Spleen (tissue), 11 donors: Measurements from ENCODE around the gene CBLN4. TPM values are rescaled to one million over a fixed set of nuclear protein-coding genes. Genes with fewer than 3 reads are reported as not detected.

ENCODE experiments used
- DNase-seq: peaks from one replicate; pipeline ENCODE4 v3.0.0-alpha.2; 2020
- H3K27ac ChIP-seq, 8 donors: fragments of 200-600 bp; sonication (generic) in 7 of 8; 1 replicate in 4 of 8; 2 replicates in 4 of 8; pipeline versions ENCODE4 v1.5.0 to v1.8.0; 2016 to 2021; ENCODE audit warnings: inconsistent platforms in 4 of 8, mild to moderate bottlenecking in 4 of 8, moderate library complexity in 1 of 8
- H3K27me3 ChIP-seq, 7 donors: fragments of 200-600 bp; sonication (generic) in 6 of 7; replicated peaks in 1 of 7; 1 replicate in 4 of 7; 2 replicates in 3 of 7; pipeline versions ENCODE4 v1.5.0 to v1.8.0; 2016 to 2021; ENCODE audit warnings: inconsistent platforms in 3 of 7, mild to moderate bottlenecking in 1 of 7
- H3K36me3 ChIP-seq, 6 donors: fragments of 200-600 bp; sonication (generic) in 5 of 6; 1 replicate in 4 of 6; 2 replicates in 2 of 6; pipeline versions ENCODE4 v1.5.0 to v1.8.0; 2016 to 2021; ENCODE audit warnings: inconsistent platforms in 2 of 6
- H3K4me1 ChIP-seq, 6 donors: fragments of 200-600 bp; sonication (generic) in 5 of 6; 1 replicate in 3 of 6; 2 replicates in 3 of 6; pipeline versions ENCODE4 v1.5.0 to v1.8.0; 2016 to 2021; ENCODE audit warnings: inconsistent platforms in 3 of 6
- H3K4me3 ChIP-seq, 8 donors: fragments of 200-600 bp; sonication (generic) in 7 of 8; 1 replicate in 4 of 8; 2 replicates in 4 of 8; pipeline versions ENCODE4 v1.5.0 to v1.8.0; 2016 to 2021; ENCODE audit warnings: inconsistent platforms in 4 of 8, mild to moderate bottlenecking in 4 of 8, moderate library complexity in 2 of 8
- H3K9me3 ChIP-seq, 8 donors: fragments of 200-600 bp; sonication (generic) in 7 of 8; 1 replicate in 4 of 8; 2 replicates in 4 of 8; pipeline versions ENCODE4 v1.5.0 to v1.8.0; 2016 to 2021; ENCODE audit warnings: inconsistent platforms in 4 of 8
- POLR2A ChIP-seq, 3 donors: fragments of 450-650 bp; IDR thresholded peaks; one replicate each; pipeline ENCODE4 v1.5.1; 2017; ENCODE audit warnings: antibody characterized with exemption in 3 of 3, mild to moderate bottlenecking in 1 of 3
- POLR2AphosphoS5 ChIP-seq, 3 donors: sonication (generic); formaldehyde crosslinking; IDR thresholded peaks; one replicate each; pipeline ENCODE4 v1.5.1; 2017; ENCODE audit warnings: antibody characterized with exemption in 3 of 3
- WGBS, 5 donors: extraction: QIAGEN DNeasy Blood & Tissue Kit in 3 of 5; methylation state at CpG; one replicate each; pipeline versions ENCODE4 v1.1.5 to v1.1.7; 2013 to 2018; 5-methylcytosine and 5-hydroxymethylcytosine counted together
- intact Hi-C: fragments of 100-400 bp; cut with DNase I; formaldehyde crosslinking; loops from one replicate; pipeline ENCODE4 v1.15.0; 2023; ENCODE audit warnings: low total_unique reads
- polyA plus RNA-seq, 3 donors: library from polyadenylated mRNA; stranded (reverse); fragments of 200-250 nt; gene quantifications; one replicate each; pipeline ENCODE4 v1.2.1, GENCODE V29; 2013
- total RNA-seq, 7 donors: library from RNA; depleted of rRNA in 3 of 7; stranded (reverse); fragments of >200 nt in 3 of 7; fragmentation: NEBNext Ultra II Directional in 4 of 7; extraction: Animal tissue kit (Norgen Biotek cat#: 25700) in 4 of 7; gene quantifications; one replicate each; pipeline versions ENCODE4 v1.1.0 to v1.2.1, GENCODE V29; 2016 to 2021
- TF ChIP-seq, protein P1 (sequence below), 11 experiments: fragments of 200-600 bp in 7 of 11; fragments of 450-650 bp in 4 of 11; sonication (generic) in 4 of 11; IDR thresholded peaks in 8 of 11; conservative IDR thresholded peaks in 3 of 11; 1 replicate in 7 of 11; 2 replicates in 4 of 11; pipeline versions ENCODE4 v1.4.0 to v1.8.0; 2016 to 2021; ENCODE audit warnings: antibody characterized with exemption in 11 of 11, inconsistent platforms in 4 of 11, mild to moderate bottlenecking in 1 of 11
- donor health status: healthy with polysubstance abuse.
- donor health status: DM: no; HTN: no; CAD: no; lungs with moderate emphysema.
- donor health status: DM: no; HTN: no; CAD: no.
- donor health status: Bipolar disorder and iron deficiency.
- donor health status: healthy.
- donor health status: DM: no; HTN: no; CAD: no.
- donor health status: DM: yes; HTN: yes; CAD: no.

CBLN4 gene
- total and polyA plus RNA-seq, 10 donors: 0.03 TPM; not detected in 8

DNA sequence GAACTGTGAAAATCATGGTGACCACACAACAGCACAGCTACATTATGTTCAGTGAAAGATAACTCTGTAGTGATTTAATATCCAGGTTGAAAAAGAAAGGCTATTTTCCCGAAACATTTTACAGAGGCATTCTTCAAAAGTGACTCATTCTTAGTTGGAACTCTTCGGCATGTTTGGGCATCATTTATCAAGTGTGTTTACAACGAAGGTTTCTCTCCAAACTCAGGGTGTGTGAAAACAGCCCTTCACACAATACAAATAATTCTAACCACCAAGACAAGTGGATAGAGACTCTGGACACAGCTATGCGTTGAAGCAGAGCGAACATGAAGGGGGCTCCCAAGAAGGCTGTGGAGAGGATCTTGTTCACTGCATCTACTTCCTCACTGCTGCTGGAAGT, 57.6 kb downstream of the CBLN4 start:
- no peak overlapping the region for H3K27ac ChIP-seq
- intact Hi-C loops: no loop called here
- DNase-seq: no peak
- H3K27me3 ChIP-seq: no peaks in the 10 kb centered on the region
- H3K4me1 ChIP-seq: no peaks in the 10 kb centered on the region
- H3K4me3 ChIP-seq: no peak overlapping the region
- WGBS, 5 donors: 74 to 87% (median 84%) methylated on average over 5 of the region's 5 CpGs
- TF ChIP-seq POLR2A (IDR thresholded peaks at IDR 0.05) (no peak), POLR2AphosphoS5 (IDR thresholded peaks at IDR 0.05) (no peak)
- TF ChIP-seq, protein P1, sequence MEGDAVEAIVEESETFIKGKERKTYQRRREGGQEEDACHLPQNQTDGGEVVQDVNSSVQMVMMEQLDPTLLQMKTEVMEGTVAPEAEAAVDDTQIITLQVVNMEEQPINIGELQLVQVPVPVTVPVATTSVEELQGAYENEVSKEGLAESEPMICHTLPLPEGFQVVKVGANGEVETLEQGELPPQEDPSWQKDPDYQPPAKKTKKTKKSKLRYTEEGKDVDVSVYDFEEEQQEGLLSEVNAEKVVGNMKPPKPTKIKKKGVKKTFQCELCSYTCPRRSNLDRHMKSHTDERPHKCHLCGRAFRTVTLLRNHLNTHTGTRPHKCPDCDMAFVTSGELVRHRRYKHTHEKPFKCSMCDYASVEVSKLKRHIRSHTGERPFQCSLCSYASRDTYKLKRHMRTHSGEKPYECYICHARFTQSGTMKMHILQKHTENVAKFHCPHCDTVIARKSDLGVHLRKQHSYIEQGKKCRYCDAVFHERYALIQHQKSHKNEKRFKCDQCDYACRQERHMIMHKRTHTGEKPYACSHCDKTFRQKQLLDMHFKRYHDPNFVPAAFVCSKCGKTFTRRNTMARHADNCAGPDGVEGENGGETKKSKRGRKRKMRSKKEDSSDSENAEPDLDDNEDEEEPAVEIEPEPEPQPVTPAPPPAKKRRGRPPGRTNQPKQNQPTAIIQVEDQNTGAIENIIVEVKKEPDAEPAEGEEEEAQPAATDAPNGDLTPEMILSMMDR (IDR thresholded peaks at IDR 0.05 in 8 of 11, conservative IDR thresholded peaks at IDR 0.05 in 3 of 11): no peak
- H3K9me3 ChIP-seq: peaks cover 0 to 39% (median 2%) of the 10 kb centered on the region in 8 donors
- H3K36me3 ChIP-seq: no peaks in the 10 kb centered on the region

Other genes starting within 250 kb of the CBLN4 start
- not detected for gene MC3R, start 243.2 kb upstream of the CBLN4 start, total RNA-seq
- not detected for gene MC3R, start 243.2 kb upstream of the CBLN4 start, polyA plus RNA-seq